Adrenal gland (tissue), 5 donors: ENCODE data around the gene DCLRE1A.

Experiments used
- CTCF ChIP-seq, 6 experiments: fragments of 450-650 bp in 4 of 6; fragments of 200-600 bp in 2 of 6; sonication (generic) in 1 of 6; IDR thresholded peaks; 1 replicate in 5 of 6; 2 replicates in 1 of 6; pipeline versions ENCODE4 v1.5.1 to v1.8.0; 2016 to 2021; ENCODE audit warnings: antibody characterized with exemption in 6 of 6, mild to moderate bottlenecking in 2 of 6, moderate library complexity in 1 of 6
- POLR2A ChIP-seq, 2 donors: fragments of 450-650 bp; IDR thresholded peaks; one replicate each; pipeline ENCODE4 v1.6.1; 2017; ENCODE audit warnings: antibody characterized with exemption in 2 of 2, mild to moderate bottlenecking in 2 of 2, moderate library complexity in 1 of 2
- donor health status: DM: no; HTN: no; CAD: no.

GRCh38 chr10:113897693-113898618 lies 44.1 kb upstream of the DCLRE1A start:
- TF ChIP-seq POLR2A (IDR thresholded peaks at IDR 0.05) (no peak), CTCF (IDR thresholded peaks at IDR 0.05) (no peak)
